Measurements from ENCODE around the gene NIBAN1. TPM values are rescaled to one million over a fixed set of nuclear protein-coding genes. Genes with fewer than 3 reads are reported as not detected.

The NIBAN1 gene
- total RNA-seq, 1 donor from 2014 or later = 11.0 TPM

DNA sequence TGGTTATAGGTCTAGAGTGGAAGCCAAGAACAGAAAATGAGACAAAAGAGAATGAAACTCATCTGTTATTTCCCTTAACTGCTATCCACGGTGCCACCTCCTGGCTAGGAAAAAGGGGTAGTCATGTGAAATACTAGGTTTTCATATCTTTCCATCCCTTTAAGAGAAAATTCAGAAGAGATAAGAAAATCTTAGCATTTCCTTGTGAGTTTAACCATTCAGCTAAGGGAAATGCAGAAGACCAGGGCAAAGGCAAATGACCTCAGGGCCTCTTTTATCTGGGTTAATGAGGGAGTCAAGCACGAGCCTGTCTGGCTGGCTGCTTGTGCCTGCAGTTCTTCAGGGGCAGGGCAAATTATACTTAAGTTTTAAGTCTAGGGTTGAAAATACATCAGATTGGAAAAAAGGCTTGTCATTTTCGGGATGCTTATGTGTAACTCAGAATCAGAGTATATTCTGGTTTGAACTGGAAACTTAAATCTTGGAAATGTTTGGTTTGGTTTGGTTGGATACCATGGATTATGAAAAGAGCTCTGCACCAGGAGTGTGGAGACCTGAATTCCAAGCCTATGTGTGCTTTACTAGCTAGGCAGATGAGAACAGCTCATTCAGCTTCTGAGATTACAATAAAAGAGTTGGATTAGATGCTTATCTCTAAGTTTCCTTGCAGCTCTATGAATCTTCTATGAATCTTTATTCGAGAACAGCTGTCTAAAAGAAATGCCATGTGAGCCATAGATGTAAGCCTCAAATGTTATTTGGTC is 19.9 kb downstream of the NIBAN1 start:
- DNase-seq (ENCODE audit: low spot score, unreplicated experiment) = no peak
- H3K27ac Mint-ChIP-seq = no peak overlapping the region
- no peaks in the 10 kb centered on the region for H3K9me3 Mint-ChIP-seq (ENCODE audit: low read depth)
- no peak for TF ChIP-seq CTCF (IDR thresholded peaks at IDR 0.05; ENCODE audit: unreplicated experiment)
- no peaks in the 10 kb centered on the region for H3K36me3 Mint-ChIP-seq (ENCODE audit: insufficient read depth)
- peaks cover 9% of the 10 kb centered on the region for H3K27me3 Mint-ChIP-seq
- no peak overlapping the region for H3K4me3 Mint-ChIP-seq (ENCODE audit: low read depth)
- peaks cover 18% of the 10 kb centered on the region for H3K4me1 Mint-ChIP-seq (ENCODE audit: low read depth)

DNA sequence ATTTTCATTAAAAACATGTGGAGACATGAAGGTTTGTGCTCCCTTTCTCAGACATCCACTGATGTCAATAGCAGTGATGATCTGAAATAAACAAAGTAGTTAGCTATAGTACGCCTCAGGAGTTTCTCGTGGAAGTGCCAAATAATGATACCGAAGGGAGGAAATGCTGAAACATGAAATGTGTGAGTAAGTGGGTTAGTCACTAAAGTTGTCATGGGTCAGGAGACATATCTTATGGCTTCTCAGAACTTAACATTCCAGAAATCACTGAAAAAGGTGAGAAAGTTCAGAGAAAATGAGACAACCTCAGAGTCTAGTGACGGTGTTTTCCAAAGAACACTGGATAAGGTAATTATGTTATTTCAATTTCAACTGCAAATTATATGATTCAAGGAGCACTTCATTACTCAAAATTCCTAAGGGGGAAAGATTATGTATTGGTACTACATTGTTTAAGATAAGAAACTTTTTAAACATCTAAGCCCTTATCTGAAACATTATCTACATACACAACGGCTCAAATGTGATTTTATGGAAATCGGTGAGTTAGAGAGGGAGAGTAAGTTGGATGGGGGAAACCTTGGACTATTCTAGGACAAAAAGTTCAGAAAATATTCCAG is 20.6 kb downstream of the NIBAN1 start:
- no peak for DNase-seq (ENCODE audit: low spot score, unreplicated experiment)
- TF ChIP-seq CTCF (IDR thresholded peaks at IDR 0.05; ENCODE audit: unreplicated experiment) = no peak
- Mint-ChIP-seq H3K27me3 (peaks cover 7% of the 10 kb centered on the region), H3K9me3 (ENCODE audit: low read depth) (no peaks in the 10 kb centered on the region), H3K27ac (no peak overlapping the region), H3K4me3 (ENCODE audit: low read depth) (no peak overlapping the region), H3K36me3 (ENCODE audit: insufficient read depth) (no peaks in the 10 kb centered on the region), H3K4me1 (ENCODE audit: low read depth) (peaks cover 18% of the 10 kb centered on the region)

DNA sequence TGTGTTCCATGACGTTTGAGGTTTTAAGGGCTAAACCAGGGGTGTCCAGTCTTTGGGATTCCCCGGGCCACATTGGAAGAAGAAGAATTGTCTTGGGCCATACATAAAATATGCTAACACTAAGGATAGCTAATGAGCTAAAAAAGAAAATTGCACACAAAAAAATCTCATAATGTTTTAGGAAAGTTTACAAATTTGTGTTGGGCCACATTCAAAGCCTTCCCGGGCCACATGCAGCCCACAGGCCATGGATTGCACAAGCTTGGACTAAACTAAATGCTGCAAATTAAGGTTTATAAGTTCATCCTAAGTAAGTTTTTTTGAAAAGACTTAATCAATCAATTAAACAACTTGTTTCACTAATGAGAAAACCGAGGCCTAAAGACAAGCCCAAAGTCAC is 21.9 kb downstream of the NIBAN1 start:
- DNase-seq (ENCODE audit: low spot score, unreplicated experiment) = no peak
- Mint-ChIP-seq H3K4me3 (ENCODE audit: low read depth) (no peak overlapping the region), H3K4me1 (ENCODE audit: low read depth) (peaks cover 18% of the 10 kb centered on the region), H3K36me3 (ENCODE audit: insufficient read depth) (no peaks in the 10 kb centered on the region), H3K27me3 (peaks cover 7% of the 10 kb centered on the region), H3K9me3 (ENCODE audit: low read depth) (no peaks in the 10 kb centered on the region), H3K27ac (no peak overlapping the region)
- TF ChIP-seq CTCF (IDR thresholded peaks at IDR 0.05; ENCODE audit: unreplicated experiment) = no peak

DNA sequence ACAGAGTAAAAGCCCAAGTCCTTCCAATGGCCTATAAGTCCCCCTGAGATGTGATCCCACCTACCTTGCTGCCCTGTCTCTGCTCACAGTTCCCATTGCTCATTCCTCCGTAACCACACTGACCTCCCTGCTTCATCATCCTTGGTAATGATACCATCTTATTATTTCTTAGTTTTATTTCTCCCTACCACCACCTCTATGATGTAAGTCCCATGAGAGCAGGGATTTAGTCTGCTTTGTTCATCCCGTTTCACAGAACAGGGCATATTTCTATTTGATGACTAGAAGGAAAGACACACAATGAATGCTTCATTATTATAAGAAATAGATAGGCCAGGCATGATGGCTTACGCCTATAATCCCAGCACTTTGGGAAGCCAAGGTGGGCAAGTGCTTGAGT is 22.5 kb downstream of the NIBAN1 start:
- Mint-ChIP-seq H3K9me3 (ENCODE audit: low read depth) (no peaks in the 10 kb centered on the region), H3K27me3 (peaks cover 7% of the 10 kb centered on the region), H3K4me3 (ENCODE audit: low read depth) (no peak overlapping the region), H3K36me3 (ENCODE audit: insufficient read depth) (no peaks in the 10 kb centered on the region), H3K27ac (no peak overlapping the region), H3K4me1 (ENCODE audit: low read depth) (peaks cover 14% of the 10 kb centered on the region)
- no peak for TF ChIP-seq CTCF (IDR thresholded peaks at IDR 0.05; ENCODE audit: unreplicated experiment)
- DNase-seq (ENCODE audit: low spot score, unreplicated experiment) = no peak

- no peak for TF ChIP-seq CTCF (IDR thresholded peaks at IDR 0.05; ENCODE audit: unreplicated experiment)
- Mint-ChIP-seq H3K4me1 (ENCODE audit: low read depth) (peaks cover 14% of the 10 kb centered on the region), H3K36me3 (ENCODE audit: insufficient read depth) (peaks cover 2% of the 10 kb centered on the region), H3K27ac (no peak overlapping the region), H3K9me3 (ENCODE audit: low read depth) (no peaks in the 10 kb centered on the region), H3K4me3 (ENCODE audit: low read depth) (no peak overlapping the region), H3K27me3 (peaks cover 7% of the 10 kb centered on the region)
- no peak for DNase-seq (ENCODE audit: low spot score, unreplicated experiment)
These were observed 23.4 kb downstream of the NIBAN1 start for GRCh38 chr1:184950906-184951305.

All from progenitor cell of endocrine pancreas (in vitro differentiated cells).